Adipocyte (in vitro differentiated cells): ENCODE results near the gene EBF3.

Experiments used
- DNase-seq: peaks from one replicate; pipeline ENCODE4 v3.0.0-alpha.2; 2015; ENCODE audit warnings: low read depth
- H3K27me3 ChIP-seq: replicated peaks from 2 replicates; pipeline ENCODE4 v1.7.0; 2013; ENCODE audit warnings: mild to moderate bottlenecking, low read length, moderate library complexity; ENCODE audit not compliant: control insufficient read depth, insufficient read depth
- H3K36me3 ChIP-seq: 2 replicates; pipeline ENCODE4 v1.7.0; 2013; ENCODE audit warnings: low read length, mild to moderate bottlenecking, moderate library complexity; ENCODE audit not compliant: control insufficient read depth, insufficient read depth, severe bottlenecking
- H3K4me1 ChIP-seq: 2 replicates; pipeline ENCODE4 v1.7.0; 2013; ENCODE audit warnings: mild to moderate bottlenecking, low read length, moderate library complexity; ENCODE audit not compliant: control insufficient read depth, insufficient read depth
- H3K4me3 ChIP-seq: 2 replicates; pipeline ENCODE4 v1.7.0; 2013; ENCODE audit warnings: mild to moderate bottlenecking, low read length, moderate library complexity
- H3K9ac ChIP-seq: 2 replicates; pipeline ENCODE4 v1.7.0; 2013; ENCODE audit warnings: mild to moderate bottlenecking, low read length, moderate library complexity
- H3K9me3 ChIP-seq: 2 replicates; pipeline ENCODE4 v1.7.0; 2013; ENCODE audit warnings: mild to moderate bottlenecking, low read length, moderate library complexity; ENCODE audit not compliant: control insufficient read depth

EBF3 gene

DNA sequence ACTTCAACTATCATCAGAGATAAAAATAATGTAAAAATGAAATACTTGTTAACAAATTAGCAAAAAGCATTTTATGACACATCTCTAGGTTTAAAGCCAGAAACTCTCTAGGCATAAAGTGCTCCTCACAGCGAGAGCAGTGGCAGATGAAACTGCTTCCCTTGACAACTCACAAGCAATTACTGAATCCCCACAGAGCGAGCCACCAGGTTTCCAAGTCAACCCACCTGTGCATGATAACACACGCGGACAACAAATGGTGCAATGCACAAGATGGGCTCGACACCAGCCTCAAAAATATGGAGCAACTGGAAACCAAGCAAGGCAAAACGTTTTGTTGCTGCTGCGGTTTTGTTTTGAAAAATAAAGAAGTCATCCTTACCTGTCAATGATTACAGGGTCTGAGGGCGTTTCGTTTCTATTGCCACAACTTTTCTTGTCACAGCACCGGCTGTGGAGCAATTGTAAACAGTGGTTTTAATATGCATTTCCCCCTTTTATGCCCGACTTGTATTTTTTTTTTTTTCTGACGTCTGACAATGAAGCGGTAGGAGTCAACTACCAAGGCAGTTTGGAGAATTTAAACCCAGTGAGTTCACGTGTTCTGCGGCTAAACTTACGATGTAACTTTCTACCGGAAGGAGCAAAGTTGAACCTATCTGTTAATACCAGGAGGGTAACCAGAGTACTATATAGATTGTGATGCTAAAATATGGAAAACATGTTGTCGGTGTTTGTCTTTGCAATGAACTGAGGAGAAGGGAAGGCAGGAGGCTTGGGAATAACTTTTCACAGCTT lies 7.0 kb downstream of the EBF3 start:
- no peaks in the 10 kb centered on the region for H3K9me3 ChIP-seq
- no peaks in the 10 kb centered on the region for H3K36me3 ChIP-seq
- no peak for DNase-seq
- no peaks in the 10 kb centered on the region for H3K27me3 ChIP-seq
- peak overlapping the region; percentile 94 for H3K4me3 ChIP-seq
- peak overlapping the region; percentile 96 for H3K9ac ChIP-seq
- H3K4me1 ChIP-seq = peaks cover 58% of the 10 kb centered on the region

GRCh38 chr10:129956286-129956670 lies 7.8 kb downstream of the EBF3 start:
- Histone ChIP-seq H3K4me1 (peaks cover 66% of the 10 kb centered on the region), H3K9me3 (no peaks in the 10 kb centered on the region), H3K4me3 (peak overlapping the region; percentile 94), H3K27me3 (no peaks in the 10 kb centered on the region), H3K9ac (peak overlapping the region; percentile 96), H3K36me3 (no peaks in the 10 kb centered on the region)
- no peak for DNase-seq

- peak overlapping the region; percentile 96 for H3K9ac ChIP-seq
- H3K36me3 ChIP-seq = no peaks in the 10 kb centered on the region
- peaks cover 71% of the 10 kb centered on the region for H3K4me1 ChIP-seq
- H3K27me3 ChIP-seq = no peaks in the 10 kb centered on the region
- no peak for DNase-seq
- peak overlapping the region; percentile 94 for H3K4me3 ChIP-seq
- no peaks in the 10 kb centered on the region for H3K9me3 ChIP-seq
Measured at GRCh38 chr10:129955601-129956285, 8.3 kb downstream of the EBF3 start.

DNA sequence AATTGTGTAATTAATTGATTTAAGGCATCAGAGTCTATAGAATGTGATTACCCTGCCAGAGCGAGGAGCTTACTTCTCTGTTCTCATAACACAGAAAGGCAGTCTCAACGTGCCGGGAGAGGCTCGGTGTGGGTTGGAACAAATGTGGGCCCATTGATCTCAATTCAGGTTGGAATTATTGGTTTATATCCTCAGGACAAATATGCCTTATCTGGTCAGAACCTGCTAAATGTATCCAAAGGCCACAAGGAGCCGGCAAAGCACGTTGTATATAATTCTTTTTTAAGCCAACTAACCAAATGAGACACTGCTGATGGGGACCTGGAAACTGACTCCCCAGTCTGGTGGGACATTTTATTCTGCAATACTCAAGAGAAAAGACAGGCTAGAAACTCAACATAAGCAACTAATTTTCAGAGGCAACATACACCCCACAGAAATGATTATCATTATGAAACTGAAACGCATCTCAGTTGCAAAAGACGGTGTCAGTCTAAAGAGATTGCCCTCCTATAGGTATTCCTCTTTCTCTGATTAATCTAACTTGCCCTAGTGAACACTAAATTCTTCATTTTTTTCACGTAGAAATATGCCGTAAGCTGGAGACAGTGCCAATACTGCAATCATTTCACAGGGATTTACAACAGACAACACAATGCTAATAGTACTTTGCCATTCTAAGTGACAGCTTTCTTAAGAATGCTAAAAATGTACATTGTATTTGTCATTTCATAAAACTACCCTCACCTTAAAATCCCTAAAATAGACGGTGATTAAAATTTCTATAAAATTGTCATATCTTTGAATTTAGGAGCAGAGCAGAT lies 9.4 kb downstream of the EBF3 start:
- H3K4me1 ChIP-seq = peaks cover 80% of the 10 kb centered on the region
- DNase-seq = no peak
- H3K9me3 ChIP-seq = no peaks in the 10 kb centered on the region
- H3K4me3 ChIP-seq = peak overlapping the region; percentile 94
- H3K36me3 ChIP-seq = no peaks in the 10 kb centered on the region
- no peaks in the 10 kb centered on the region for H3K27me3 ChIP-seq
- peak overlapping the region; percentile 81 for H3K9ac ChIP-seq

- Histone ChIP-seq H3K27me3 (no peaks in the 10 kb centered on the region), H3K4me1 (peaks cover 87% of the 10 kb centered on the region)
Measured at GRCh38 chr10:129953119-129954051, 10.7 kb downstream of the EBF3 start.

DNA sequence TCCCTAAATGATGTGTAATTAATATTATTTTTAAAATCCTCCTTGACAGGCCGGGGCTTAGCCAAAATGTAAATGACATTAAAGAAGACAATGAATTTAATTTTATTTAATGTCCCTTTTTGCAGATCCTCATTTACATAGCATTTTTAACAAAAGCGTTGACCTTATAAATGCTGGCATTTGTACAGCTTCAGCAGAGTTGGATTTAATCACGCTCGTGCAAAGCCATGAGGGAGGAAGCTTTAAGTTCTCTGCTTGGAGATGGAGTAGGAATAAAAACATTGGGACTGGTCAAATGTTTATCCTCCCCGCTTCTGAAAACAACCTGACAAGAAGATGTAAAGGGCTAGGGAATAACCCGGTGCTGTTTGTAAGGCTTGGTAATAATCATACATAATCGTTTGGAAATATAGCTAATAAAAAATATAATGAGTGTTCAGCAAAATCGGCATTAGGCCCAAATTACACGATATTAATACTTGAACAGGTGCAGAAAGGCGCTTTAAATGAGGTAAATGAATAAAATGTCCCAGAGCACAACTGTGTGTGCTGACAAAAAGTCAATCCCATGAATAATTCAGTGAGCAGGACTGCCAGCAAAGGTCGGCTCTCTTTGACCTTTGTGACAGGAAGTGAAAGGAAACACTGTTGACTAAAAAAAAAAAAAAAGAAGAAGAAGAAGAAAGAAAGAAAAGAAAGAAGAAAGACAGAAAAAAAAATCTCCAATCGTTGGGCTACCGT lies 11.5 kb downstream of the EBF3 start:
- H3K27me3 ChIP-seq = no peaks in the 10 kb centered on the region
- peak overlapping the region; percentile 94 for H3K4me3 ChIP-seq
- H3K4me1 ChIP-seq = peaks cover 82% of the 10 kb centered on the region
- H3K9ac ChIP-seq = peak overlapping the region; percentile 81
- H3K36me3 ChIP-seq = no peaks in the 10 kb centered on the region
- no peaks in the 10 kb centered on the region for H3K9me3 ChIP-seq
- no peak for DNase-seq

More at GRCh38 chr10:129953119-129954051, 10.7 kb downstream of the EBF3 start:
- Histone ChIP-seq H3K9me3 (no peaks in the 10 kb centered on the region), H3K4me3 (peak overlapping the region; percentile 94), H3K9ac (peak overlapping the region; percentile 81), H3K36me3 (no peaks in the 10 kb centered on the region)
- no peak for DNase-seq

GRCh38 chr10:129951970-129952265 lies 12.2 kb downstream of the EBF3 start:
- Histone ChIP-seq H3K27me3 (no peaks in the 10 kb centered on the region), H3K9me3 (no peaks in the 10 kb centered on the region), H3K36me3 (no peaks in the 10 kb centered on the region), H3K9ac (peak overlapping the region; percentile 81), H3K4me3 (no peak overlapping the region), H3K4me1 (peaks cover 80% of the 10 kb centered on the region)
- DNase-seq = no peak

GRCh38 chr10:129951101-129951969 lies 12.7 kb downstream of the EBF3 start:
- DNase-seq = no peak
- H3K4me1 ChIP-seq = peaks cover 80% of the 10 kb centered on the region
- no peaks in the 10 kb centered on the region for H3K9me3 ChIP-seq
- H3K36me3 ChIP-seq = no peaks in the 10 kb centered on the region
- H3K9ac ChIP-seq = peak overlapping the region; percentile 81
- no peaks in the 10 kb centered on the region for H3K27me3 ChIP-seq
- peak overlapping the region; percentile 68 for H3K4me3 ChIP-seq

DNA sequence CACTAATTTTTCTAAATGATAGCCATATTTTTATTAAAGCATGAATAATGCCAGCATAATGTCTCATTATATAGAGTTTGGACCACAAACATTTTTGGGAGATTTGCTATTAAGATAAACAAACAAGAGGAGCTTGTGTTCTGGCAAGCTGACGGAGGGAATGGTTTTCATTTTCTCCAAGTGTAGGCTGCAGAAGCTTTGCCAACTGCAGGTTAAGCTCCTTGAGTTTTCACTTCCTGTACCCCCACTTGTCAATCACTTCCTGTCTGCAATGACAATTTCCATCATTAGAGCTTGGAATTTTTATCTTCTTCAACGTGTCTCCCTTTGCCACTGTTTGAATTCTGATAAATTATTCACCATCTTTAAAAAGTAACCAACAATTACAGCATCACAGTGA lies 13.4 kb downstream of the EBF3 start:
- DNase-seq = peak; percentile 68
- Histone ChIP-seq H3K9ac (peak overlapping the region; percentile 81), H3K27me3 (no peaks in the 10 kb centered on the region), H3K36me3 (no peaks in the 10 kb centered on the region), H3K9me3 (no peaks in the 10 kb centered on the region), H3K4me1 (peaks cover 80% of the 10 kb centered on the region), H3K4me3 (peak overlapping the region; percentile 68)
